Karpas-422 (cell line): Measurements from ENCODE around the gene SLC1A2. TPM values are rescaled to one million over a fixed set of nuclear protein-coding genes. Genes with fewer than 3 reads are reported as not detected.

Source experiments
- DNase-seq: peaks from one replicate; pipeline ENCODE4 v3.0.0-alpha.2; 2015
- H2AFZ ChIP-seq: fragments of 200-600 bp; sonication (generic); 2 replicates; pipeline ENCODE4 v1.6.1; 2014; ENCODE audit warnings: antibody characterized with exemption, low read length, mixed read lengths
- H3K27ac ChIP-seq: fragments of 200-600 bp; sonication (generic); 2 replicates; pipeline ENCODE4 v1.5.1; 2014; ENCODE audit warnings: mild to moderate bottlenecking, low read length, moderate library complexity
- H3K27me3 ChIP-seq: fragments of 200-600 bp; sonication (generic); 2 replicates; pipeline ENCODE4 v1.6.1; 2014; ENCODE audit warnings: low read length, mixed read lengths
- H3K36me3 ChIP-seq: fragments of 200-600 bp; sonication (generic); 2 replicates; pipeline ENCODE4 v1.6.1; 2014; ENCODE audit warnings: low read length, mixed read lengths; ENCODE audit not compliant: insufficient read depth
- H3K4me1 ChIP-seq: fragments of 200-600 bp; sonication (generic); 2 replicates; pipeline ENCODE4 v1.6.1; 2014; ENCODE audit warnings: mild to moderate bottlenecking, low read length, mixed read lengths
- H3K4me2 ChIP-seq: fragments of 200-600 bp; sonication (generic); 2 replicates; pipeline ENCODE4 v1.6.1; 2014; ENCODE audit warnings: low read length, low read depth, mild to moderate bottlenecking; ENCODE audit not compliant: poor library complexity, severe bottlenecking
- H3K4me3 ChIP-seq: fragments of 200-600 bp; sonication (generic); 2 replicates; pipeline ENCODE4 v1.5.1; 2014; ENCODE audit warnings: mild to moderate bottlenecking, antibody characterized with exemption, low read length, mixed read lengths
- H3K79me2 ChIP-seq: fragments of 200-600 bp; sonication (generic); 2 replicates; pipeline ENCODE4 v1.6.1; 2014; ENCODE audit warnings: mild to moderate bottlenecking, low read length, mixed read lengths
- H3K9ac ChIP-seq: fragments of 200-600 bp; sonication (generic); 2 replicates; pipeline ENCODE4 v1.6.0; 2014; ENCODE audit warnings: low read length
- H3K9me2 ChIP-seq: fragments of 200-600 bp; sonication (generic), shearing (Covaris generic); replicated peaks from 2 replicates; pipeline ENCODE4 v1.6.0; 2014; ENCODE audit warnings: mild to moderate bottlenecking, low read length, moderate library complexity; ENCODE audit not compliant: insufficient read depth
- H3K9me3 ChIP-seq: fragments of 300-700, 200-600 bp; sonication (generic); 2 replicates; pipeline ENCODE4 v1.6.1; 2014; ENCODE audit warnings: low read length, mixed read lengths
- H4K20me1 ChIP-seq: fragments of 200-600 bp; sonication (generic); 2 replicates; pipeline ENCODE4 v1.6.1; 2014; ENCODE audit warnings: mild to moderate bottlenecking, antibody characterized with exemption, low read length, low read depth; ENCODE audit not compliant: insufficient read depth
- total RNA-seq: library from RNA; depleted of rRNA; stranded (reverse); fragments of >200 nt; shearing (Covaris generic); gene quantifications from 2 replicates; pipeline ENCODE4 v1.2.3, GENCODE V29; 2014; ENCODE audit warnings: low replicate concordance

Gene SLC1A2
- total RNA-seq, 1 experiment from 2014 or later, result not detected

- DNase-seq, result no peak
- H3K4me3 ChIP-seq, result no peak overlapping the region
- H3K9me2 ChIP-seq, result no peaks in the 10 kb centered on the region
- no peak overlapping the region for H3K27ac ChIP-seq
- H2AFZ ChIP-seq, result no peak overlapping the region
- H3K9me3 ChIP-seq, result no peaks in the 10 kb centered on the region
- no peak overlapping the region for H3K9ac ChIP-seq
- H4K20me1 ChIP-seq, result no peaks in the 10 kb centered on the region
- no peaks in the 10 kb centered on the region for H3K4me1 ChIP-seq
- no peaks in the 10 kb centered on the region for H3K27me3 ChIP-seq
- no peaks in the 10 kb centered on the region for H3K79me2 ChIP-seq
- no peaks in the 10 kb centered on the region for H3K36me3 ChIP-seq
- no peak overlapping the region for H3K4me2 ChIP-seq
Observed at GRCh38 chr11:35358391-35358790, 61.0 kb downstream of the SLC1A2 start.

GRCh38 chr11:35357923-35358322, 61.4 kb downstream of the SLC1A2 start:
- H3K36me3 ChIP-seq, result no peaks in the 10 kb centered on the region
- no peaks in the 10 kb centered on the region for H4K20me1 ChIP-seq
- no peaks in the 10 kb centered on the region for H3K27me3 ChIP-seq
- no peaks in the 10 kb centered on the region for H3K9me2 ChIP-seq
- no peak overlapping the region for H2AFZ ChIP-seq
- no peak overlapping the region for H3K4me2 ChIP-seq
- H3K4me3 ChIP-seq, result no peak overlapping the region
- H3K79me2 ChIP-seq, result no peaks in the 10 kb centered on the region
- no peak for DNase-seq
- no peak overlapping the region for H3K27ac ChIP-seq
- H3K9me3 ChIP-seq, result no peaks in the 10 kb centered on the region
- H3K9ac ChIP-seq, result no peak overlapping the region
- no peaks in the 10 kb centered on the region for H3K4me1 ChIP-seq

- Histone ChIP-seq H3K9me3 (no peaks in the 10 kb centered on the region), H3K9ac (no peak overlapping the region), H2AFZ (no peak overlapping the region), H3K4me2 (no peak overlapping the region), H3K79me2 (no peaks in the 10 kb centered on the region), H3K27ac (no peak overlapping the region), H3K27me3 (no peaks in the 10 kb centered on the region), H4K20me1 (no peaks in the 10 kb centered on the region), H3K4me3 (no peak overlapping the region), H3K36me3 (no peaks in the 10 kb centered on the region), H3K9me2 (no peaks in the 10 kb centered on the region), H3K4me1 (no peaks in the 10 kb centered on the region)
- no peak for DNase-seq
Observed at GRCh38 chr11:35355102-35355749, 64.1 kb downstream of the SLC1A2 start.

GRCh38 chr11:35354644-35355043, 64.7 kb downstream of the SLC1A2 start:
- Histone ChIP-seq H3K9me3 (no peaks in the 10 kb centered on the region), H4K20me1 (no peaks in the 10 kb centered on the region), H2AFZ (no peak overlapping the region), H3K79me2 (no peaks in the 10 kb centered on the region), H3K36me3 (no peaks in the 10 kb centered on the region), H3K4me3 (no peak overlapping the region), H3K27me3 (no peaks in the 10 kb centered on the region), H3K4me1 (no peaks in the 10 kb centered on the region), H3K4me2 (no peak overlapping the region), H3K27ac (no peak overlapping the region), H3K9ac (no peak overlapping the region), H3K9me2 (no peaks in the 10 kb centered on the region)
- DNase-seq, result no peak

- H3K4me1 ChIP-seq, result no peaks in the 10 kb centered on the region
- no peak overlapping the region for H3K4me2 ChIP-seq
- no peaks in the 10 kb centered on the region for H3K9me3 ChIP-seq
- H3K9me2 ChIP-seq, result no peaks in the 10 kb centered on the region
- no peaks in the 10 kb centered on the region for H3K79me2 ChIP-seq
- no peak overlapping the region for H3K9ac ChIP-seq
- no peak overlapping the region for H3K27ac ChIP-seq
- no peak overlapping the region for H3K4me3 ChIP-seq
- no peaks in the 10 kb centered on the region for H4K20me1 ChIP-seq
- no peaks in the 10 kb centered on the region for H3K36me3 ChIP-seq
- DNase-seq, result no peak
- no peak overlapping the region for H2AFZ ChIP-seq
- H3K27me3 ChIP-seq, result no peaks in the 10 kb centered on the region
Observed at GRCh38 chr11:35352077-35352888, 67.1 kb downstream of the SLC1A2 start.

- H4K20me1 ChIP-seq, result no peaks in the 10 kb centered on the region
- no peaks in the 10 kb centered on the region for H3K9me3 ChIP-seq
- no peak overlapping the region for H3K9ac ChIP-seq
- no peaks in the 10 kb centered on the region for H3K27me3 ChIP-seq
- no peak overlapping the region for H3K4me2 ChIP-seq
- no peak for DNase-seq
- H3K9me2 ChIP-seq, result no peaks in the 10 kb centered on the region
- no peak overlapping the region for H2AFZ ChIP-seq
- no peaks in the 10 kb centered on the region for H3K4me1 ChIP-seq
- H3K36me3 ChIP-seq, result no peaks in the 10 kb centered on the region
- no peak overlapping the region for H3K27ac ChIP-seq
- H3K4me3 ChIP-seq, result no peak overlapping the region
- H3K79me2 ChIP-seq, result no peaks in the 10 kb centered on the region
Observed at GRCh38 chr11:35349897-35350296, 69.5 kb downstream of the SLC1A2 start.

GRCh38 chr11:35348898-35349687, 70.3 kb downstream of the SLC1A2 start:
- DNase-seq, result no peak
- Histone ChIP-seq H3K27me3 (no peaks in the 10 kb centered on the region), H3K9me2 (no peaks in the 10 kb centered on the region), H3K4me2 (no peak overlapping the region), H3K79me2 (no peaks in the 10 kb centered on the region), H3K4me3 (no peak overlapping the region), H3K27ac (no peak overlapping the region), H2AFZ (no peak overlapping the region), H3K9me3 (no peaks in the 10 kb centered on the region), H3K36me3 (no peaks in the 10 kb centered on the region), H3K9ac (no peak overlapping the region), H4K20me1 (no peaks in the 10 kb centered on the region), H3K4me1 (no peaks in the 10 kb centered on the region)

- H3K4me3 ChIP-seq, result no peak overlapping the region
- no peaks in the 10 kb centered on the region for H3K36me3 ChIP-seq
- H2AFZ ChIP-seq, result no peak overlapping the region
- no peak for DNase-seq
- no peaks in the 10 kb centered on the region for H3K27me3 ChIP-seq
- no peaks in the 10 kb centered on the region for H3K79me2 ChIP-seq
- no peak overlapping the region for H3K4me2 ChIP-seq
- no peaks in the 10 kb centered on the region for H4K20me1 ChIP-seq
- no peaks in the 10 kb centered on the region for H3K4me1 ChIP-seq
- H3K9me3 ChIP-seq, result no peaks in the 10 kb centered on the region
- no peak overlapping the region for H3K9ac ChIP-seq
- no peak overlapping the region for H3K27ac ChIP-seq
- no peaks in the 10 kb centered on the region for H3K9me2 ChIP-seq
Observed at GRCh38 chr11:35347921-35348331, 71.4 kb downstream of the SLC1A2 start.
